D341Med (cell line): Measurements from ENCODE around the gene NTN5.
"Not testable (repeated sequence)": the region's sequence is repeated elsewhere in the genome, so short reads cannot be mapped to it uniquely, and the experiment has no call there.

Experiments used
- DNase-seq: peaks from one replicate; pipeline ENCODE4 v3.0.0; 2012; ENCODE audit warnings: low spot score

The NTN5 gene

DNA sequence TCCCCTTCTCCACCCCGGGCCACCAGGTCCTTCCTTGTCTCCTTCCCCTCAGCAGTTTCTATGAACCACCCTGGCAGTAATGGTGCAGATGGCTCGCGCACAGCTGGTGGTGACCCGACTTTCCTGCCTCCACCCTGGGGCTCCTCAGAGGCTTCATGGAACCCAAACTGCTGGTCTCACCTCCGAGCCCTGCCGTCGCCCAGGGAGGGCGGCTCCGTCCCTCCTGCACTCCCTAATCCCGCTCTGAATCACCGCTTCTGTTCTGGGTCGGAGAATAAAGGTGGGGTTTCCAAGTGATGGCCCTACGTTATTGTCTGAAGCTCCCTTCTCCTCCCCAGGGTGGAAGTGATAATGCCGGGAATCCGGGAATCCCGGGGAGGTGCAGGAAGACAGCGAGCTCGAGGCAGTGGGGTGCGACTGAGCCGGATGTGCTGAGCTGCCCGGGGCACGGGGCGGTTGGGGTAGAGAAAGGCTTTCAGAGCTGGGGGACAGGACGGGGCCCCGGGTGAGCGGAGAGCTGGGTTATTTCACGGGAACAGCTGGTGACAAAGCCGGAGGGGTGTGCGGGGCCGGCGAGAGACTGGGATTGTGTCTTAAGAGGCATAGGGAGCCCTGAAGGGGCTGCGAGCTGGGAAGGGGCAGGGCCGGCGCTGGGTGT, 23.7 kb upstream of the NTN5 start:
- DNase-seq: no peak

GRCh38 chr19:48695743-48696352, 23.0 kb upstream of the NTN5 start, which contains the start of gene FUT2:
FUT2 (plus strand) TSS chr19:48695971; CDS start chr19:48702957, 6,986 bp downstream.
- no peak for DNase-seq

GRCh38 chr19:48693629-48694028, 20.8 kb upstream of the NTN5 start:
- DNase-seq: not testable (repeated sequence)

DNA sequence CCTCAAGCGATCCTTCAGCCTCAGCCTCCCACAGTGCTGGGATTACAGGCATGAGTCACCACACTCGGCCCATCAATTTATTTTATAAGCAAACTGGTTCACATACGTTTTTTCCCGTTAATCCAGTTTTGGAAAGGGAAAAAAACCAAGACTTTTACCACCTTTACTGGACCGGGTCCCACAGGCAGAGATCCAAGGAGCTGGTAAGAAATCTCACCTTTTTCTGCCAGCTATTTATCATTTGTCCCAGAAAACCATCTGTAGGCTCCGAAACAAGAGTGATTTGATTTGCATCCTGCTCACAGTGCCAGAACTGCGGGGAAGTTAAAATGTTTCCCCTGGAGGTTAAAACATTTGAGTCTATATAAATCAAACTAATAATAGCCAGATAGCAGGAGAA, 16.6 kb upstream of the NTN5 start:
- no peak for DNase-seq

DNA sequence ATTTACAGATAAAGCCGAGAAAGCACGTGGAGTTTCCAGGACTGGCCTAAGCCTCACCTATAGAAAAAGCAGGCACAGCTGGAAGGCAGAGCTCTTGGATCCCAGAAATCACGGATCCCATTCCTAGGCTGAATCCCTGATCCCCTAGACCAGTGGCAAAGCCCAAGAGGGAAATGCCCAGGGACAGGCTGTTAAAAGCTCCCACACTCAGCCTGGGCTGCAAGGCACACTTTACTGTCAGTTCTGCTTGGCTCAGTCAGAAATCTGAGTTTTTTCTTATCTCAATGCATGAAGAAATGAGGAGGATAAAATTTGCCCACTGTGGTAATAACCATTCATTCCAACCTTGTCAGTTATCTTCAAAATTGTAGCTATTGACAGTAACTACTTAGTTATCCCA, 15.0 kb upstream of the NTN5 start:
- DNase-seq: no peak

DNA sequence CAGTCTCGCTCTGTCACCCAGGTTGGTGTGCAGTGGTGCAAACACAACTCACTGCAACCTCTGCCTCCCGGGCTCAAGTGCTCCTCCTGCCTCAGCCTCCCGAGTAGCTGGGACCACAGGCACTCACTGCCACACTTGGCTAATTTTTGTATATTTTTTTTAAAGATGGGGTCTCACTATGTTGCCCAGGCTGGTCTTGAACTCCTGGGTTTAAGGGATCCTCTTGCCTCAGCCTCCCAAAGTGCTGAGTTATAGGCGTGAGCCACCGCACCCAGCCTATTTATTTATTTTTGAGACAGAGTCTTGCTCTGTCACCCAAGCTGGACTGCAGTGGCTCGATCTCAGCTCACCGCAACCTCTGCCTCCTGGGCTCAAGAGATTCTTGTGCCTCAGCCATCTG, 13.8 kb upstream of the NTN5 start:
- DNase-seq: not testable (repeated sequence)

- DNase-seq: no peak
These were observed 13.3 kb upstream of the NTN5 start for GRCh38 chr19:48686088-48686487.

DNA sequence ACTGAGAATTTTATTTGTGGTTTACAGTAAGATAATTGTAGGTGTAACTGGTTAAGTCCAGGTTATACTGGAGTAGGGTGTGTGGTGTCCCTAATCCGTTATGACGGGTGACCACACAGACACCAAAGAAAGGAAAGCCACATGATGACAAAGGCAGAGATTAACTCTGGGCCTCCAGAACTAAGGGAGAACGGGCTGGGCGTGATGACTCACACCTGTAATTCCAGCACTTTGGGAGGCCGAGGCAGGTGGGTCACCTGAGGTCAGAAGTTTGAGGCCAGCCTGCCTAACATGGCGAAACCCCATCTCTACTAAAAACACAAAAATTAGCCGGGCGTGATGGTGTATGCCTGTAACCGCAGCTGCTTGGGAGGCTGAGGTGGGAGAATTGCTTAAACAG, 12.8 kb upstream of the NTN5 start:
- DNase-seq: no peak

DNA sequence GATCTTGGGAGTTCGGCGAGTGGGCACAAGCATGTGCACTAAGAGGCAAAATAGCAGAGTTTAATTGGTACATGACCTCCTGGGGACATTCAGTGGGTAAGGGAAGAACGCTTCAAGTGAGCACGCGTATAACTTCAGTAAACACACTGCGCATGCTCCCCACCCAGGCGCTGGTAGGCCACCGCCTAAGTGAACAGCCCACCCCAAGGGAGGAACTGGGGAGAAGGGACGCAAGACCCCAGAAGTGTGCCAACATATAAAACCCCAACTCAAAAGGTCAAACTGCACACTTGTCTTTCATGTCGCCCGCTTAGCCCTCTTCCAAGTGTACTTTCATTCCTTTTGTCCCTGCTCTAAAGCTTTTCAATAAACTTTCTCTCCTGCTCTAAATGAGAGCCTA, 10.5 kb upstream of the NTN5 start:
- DNase-seq: no peak

- DNase-seq: no peak
These were observed 8.3 kb upstream of the NTN5 start for GRCh38 chr19:48681127-48681470.

DNA sequence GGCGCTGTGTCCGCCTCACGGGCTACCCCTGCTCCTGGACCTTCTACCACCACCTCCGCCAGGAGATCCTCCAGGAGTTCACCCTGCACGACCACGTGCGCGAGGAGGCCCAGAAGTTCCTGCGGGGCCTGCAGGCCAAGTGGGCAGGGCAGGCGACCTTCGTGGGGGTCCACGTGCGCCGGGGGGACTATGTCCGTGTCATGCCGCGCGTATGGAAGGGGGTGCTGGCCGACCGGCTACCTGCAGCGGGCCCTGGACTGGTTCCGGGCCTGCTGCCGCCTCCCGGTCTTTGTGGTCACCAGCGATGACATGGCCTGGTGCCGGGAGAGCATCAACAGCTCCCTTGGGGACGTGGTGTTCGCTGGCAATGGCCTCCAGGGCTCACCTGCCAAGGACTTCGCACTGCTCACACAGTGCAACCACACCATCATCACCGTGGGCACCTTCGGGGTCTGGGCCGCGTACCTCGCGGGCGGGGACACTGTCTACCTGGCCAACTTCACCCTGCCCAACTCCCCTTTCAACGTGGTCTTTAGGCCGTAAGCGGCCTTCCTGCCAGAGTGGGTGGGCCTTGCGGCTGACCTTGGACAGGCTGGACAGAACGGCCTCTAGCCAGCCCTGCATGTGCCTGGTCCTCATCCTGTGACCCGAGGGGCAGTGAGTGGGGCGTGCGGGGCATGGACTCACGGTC, 7.8 kb upstream of the NTN5 start:
- no peak for DNase-seq

DNA sequence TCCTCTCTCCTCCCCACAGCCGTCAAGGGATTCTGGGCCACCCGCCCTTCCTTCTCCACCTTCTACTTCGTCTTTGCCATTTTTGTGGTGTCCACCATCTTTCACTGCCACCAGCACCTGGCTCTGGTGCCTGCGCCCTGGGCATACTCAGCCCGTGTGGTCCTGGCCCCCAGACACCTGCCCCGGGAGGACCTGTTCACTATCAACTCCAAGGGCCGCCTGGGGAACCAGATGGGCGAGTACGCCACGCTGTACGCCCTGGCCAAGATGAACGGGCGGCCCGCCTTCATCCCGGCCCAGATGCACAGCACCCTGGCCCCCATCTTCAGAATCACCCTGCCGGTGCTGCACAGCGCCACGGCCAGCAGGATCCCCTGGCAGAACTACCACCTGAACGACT, 7.2 kb upstream of the NTN5 start:
- DNase-seq: not testable (repeated sequence)

DNA sequence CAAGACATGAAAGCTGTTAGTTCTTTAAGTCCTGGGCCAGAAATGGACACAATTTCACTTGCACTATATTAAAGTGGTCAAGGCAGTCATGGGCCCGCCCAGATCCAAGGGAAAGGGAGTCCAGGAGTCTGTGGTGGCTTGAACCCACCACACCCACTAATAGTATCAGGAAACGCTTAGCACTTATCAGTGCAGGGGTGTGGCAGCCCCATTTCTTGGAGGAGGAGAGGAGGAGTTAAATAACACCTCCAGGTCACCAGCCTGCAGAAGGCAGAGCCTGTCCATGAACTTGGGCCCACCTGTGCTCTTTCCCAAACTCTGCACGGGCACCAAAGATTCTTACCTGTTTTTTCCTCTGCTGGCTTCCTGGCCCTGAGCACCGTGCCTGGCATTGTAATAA, 5.4 kb upstream of the NTN5 start:
- DNase-seq: no peak

- DNase-seq: no peak
These were observed 4.1 kb upstream of the NTN5 start for GRCh38 chr19:48676887-48677286.

GRCh38 chr19:48676487-48676886, 3.7 kb upstream of the NTN5 start:
- DNase-seq: no peak

DNA sequence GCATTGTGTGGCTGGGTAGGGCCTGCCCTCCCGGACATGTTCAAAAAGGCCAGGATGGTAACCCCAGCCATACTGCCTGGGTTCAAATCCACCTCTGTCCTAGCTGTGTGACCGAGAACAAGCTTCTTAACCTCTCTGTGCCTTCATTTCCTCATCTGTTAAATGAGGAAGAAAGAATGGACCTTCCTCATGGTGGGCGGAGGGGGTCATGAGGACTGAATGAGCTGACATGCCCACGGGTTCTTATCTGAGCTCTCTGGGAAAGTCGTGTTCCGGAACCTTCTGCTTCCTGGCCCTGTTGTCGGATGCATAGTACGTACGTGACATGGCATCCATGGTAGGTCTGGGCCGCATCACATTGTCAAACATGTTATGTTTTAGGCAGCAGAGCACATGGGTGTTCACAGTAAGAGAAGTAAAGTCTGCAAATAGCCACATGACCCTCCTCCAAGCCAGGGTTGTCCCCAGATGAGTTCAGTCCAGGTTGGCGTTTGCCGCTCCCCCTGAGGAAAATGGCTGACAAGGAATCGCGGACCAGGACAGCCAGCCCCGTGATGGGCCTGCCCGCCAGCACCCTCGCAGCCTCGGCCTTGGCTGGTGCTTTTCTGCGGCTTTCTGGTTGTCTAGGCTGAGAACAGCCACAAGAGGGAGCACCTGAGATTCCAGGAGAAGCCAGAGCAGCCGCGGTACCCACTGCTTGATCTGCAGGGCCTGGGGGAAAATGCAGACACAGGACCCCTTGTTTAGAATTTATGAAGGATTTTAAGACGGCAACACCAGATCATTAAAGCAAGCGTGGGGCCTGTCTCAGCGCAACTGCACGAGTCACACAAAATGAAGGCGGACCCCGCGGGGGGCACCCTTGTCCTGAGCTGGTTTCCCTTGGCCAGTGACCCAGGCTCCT, 2.4 kb upstream of the NTN5 start:
- DNase-seq: peak; percentile 93

DNA sequence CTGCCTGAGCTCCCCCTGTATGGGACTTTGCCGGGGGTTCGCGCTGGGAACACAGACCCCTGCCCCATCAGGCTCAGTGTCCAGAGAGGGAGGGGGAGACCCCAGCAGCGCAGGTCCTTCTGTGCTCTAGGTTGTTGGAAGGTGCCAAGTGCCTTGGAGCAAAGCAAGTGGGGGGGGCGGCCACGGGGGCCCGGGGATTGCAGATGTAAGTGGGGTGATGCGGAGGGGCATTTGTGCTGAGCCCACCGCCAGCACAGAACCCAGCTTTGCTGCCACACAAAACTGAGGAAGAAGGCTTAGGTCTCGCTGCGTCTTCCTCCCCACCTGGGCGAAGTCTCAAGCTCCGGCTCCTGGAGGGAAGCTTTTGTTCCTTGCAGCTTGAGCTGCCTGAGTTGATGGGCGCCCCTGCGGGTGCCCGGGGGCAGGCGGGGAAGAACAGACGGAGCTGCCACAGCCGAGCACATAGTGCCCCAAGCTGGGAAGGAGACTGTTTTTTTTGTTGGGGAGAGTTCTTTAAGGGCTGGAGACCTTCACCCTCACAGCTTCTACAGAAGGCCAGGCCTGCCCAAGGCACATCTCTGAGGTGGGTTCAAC, 1.5 kb upstream of the NTN5 start:
- no peak for DNase-seq

DNA sequence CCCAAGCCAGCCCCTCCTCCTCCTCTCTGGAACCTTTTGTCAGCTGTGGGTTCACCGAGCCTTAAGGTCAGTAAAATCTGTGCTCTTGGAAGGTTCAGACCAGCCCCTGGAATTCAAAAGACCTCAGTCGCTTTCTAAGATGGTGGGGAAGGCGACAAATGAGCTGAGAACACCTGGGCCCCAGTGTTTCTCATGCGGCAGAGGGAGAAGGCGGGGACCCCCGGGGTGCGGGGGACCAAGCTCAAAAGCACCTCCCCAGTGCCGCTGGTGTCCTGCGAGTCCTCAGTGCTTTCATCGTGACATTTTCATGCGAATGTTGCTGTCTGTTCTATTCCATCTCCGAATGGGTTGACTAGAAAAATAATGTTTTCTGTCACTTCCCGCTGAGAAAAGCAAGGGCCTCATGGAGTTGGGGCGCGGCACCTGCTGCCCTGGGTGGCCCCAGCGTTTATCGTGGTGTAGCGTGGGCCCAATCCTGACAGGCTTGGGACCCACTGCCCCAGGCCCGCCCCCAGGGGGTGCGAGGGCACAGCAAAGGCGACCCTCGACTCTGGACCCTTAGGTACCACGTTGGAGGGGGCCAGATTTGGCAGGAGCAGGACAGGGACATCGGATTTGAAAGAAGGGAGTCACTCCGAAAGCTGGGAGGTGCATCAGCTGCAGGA, 751 bp upstream of the NTN5 start:
- DNase-seq: no peak

GRCh38 chr19:48671446-48671995, 1.3 kb downstream of the NTN5 start:
- DNase-seq: peak; percentile 70

DNA sequence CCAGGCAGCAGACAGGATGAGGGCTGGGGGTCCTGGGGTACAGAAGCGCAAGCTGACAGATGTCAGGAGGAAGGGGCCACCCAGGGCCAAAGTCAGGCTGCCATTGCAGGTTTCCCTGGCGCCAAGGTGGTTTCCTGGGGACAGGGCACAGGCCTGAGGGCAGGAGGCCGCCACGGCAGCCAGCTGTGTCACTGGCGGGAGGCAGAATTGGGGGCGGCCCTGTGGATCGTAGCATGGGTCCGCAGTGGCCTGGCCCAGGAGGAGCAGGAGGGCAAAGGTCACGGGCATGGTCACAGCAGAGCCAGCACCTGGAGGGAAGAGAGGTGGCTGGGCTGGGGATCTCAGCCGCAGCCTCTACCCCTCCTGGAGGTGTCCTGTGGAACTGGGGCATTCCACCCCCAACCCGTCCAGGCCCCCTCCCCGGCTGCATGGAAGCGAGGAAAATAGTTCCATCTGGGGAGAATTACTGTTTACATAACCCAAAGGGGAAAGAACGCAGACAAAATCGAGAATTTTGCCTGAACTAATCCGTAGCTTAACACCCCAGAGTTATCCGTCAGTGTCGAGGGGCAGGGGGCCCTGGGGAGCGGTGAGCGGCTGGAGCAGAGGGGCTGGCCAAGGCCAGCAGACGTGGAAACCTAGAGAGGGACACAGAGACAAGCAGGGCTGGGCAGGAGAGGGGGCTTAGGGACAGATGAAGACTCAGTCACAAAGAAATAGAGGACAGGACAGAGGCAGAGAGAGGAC, 1.9 kb downstream of the NTN5 start:
- DNase-seq: peak; percentile 56
